ENCODE measurements around the gene NDUFB4.
"Not testable (repeated sequence)": the region's sequence is repeated elsewhere in the genome, so short reads cannot be mapped to it uniquely, and the experiment has no call there.

The NDUFB4 gene

DNA sequence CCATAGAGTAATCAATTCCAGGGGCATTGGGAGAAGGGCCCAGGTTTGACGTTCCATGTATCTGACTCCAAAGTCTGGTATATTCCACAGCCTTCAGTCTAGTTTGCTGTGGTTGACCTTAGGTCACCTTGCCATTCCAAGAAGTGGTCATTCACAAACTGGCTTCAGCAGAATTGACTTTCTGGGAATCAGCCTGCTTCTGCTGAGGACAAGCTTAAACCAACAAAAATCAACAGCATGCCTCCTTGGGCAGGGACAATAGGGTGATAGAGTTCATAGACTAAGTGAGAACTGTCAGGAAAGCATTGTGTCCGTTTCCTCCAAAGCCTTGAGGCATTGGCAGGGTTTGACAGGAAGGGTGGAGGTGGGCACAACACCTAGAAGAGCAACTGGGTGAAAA, 24.1 kb upstream of the NDUFB4 start:
- DNase-seq = no peak

DNA sequence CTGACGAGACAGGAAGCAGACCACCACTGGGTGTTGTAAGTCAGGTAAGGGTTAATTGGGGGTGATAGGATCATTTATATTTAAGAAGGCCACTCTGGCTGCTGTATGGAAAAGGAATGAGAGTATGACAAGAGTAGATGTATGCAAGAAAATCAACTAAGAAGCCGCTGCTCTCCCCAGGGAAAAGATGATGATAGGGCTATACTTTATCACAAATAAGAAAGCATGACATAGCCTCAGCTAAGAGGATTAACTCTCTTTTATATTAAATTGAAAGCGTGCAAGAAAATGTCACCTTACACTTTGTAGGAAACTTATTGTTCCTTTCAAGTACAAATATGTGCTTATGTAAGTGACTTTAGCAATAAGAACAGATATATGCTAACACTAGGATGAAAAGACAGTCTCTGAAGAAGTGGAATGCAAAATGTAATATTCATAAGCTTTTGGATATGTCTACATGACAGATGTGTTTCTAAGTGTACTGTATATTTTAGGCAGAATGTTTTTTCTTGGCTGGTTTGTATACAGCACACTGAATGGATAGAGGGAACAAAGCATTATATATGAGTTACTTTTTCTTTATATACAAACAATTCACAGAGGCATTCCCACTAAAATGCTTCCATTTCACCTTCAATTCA, 8.7 kb upstream of the NDUFB4 start:
- no peak for DNase-seq

GRCh38 chr3:120595788-120596115, 384 bp upstream of the NDUFB4 start:
- DNase-seq = no peak

DNA sequence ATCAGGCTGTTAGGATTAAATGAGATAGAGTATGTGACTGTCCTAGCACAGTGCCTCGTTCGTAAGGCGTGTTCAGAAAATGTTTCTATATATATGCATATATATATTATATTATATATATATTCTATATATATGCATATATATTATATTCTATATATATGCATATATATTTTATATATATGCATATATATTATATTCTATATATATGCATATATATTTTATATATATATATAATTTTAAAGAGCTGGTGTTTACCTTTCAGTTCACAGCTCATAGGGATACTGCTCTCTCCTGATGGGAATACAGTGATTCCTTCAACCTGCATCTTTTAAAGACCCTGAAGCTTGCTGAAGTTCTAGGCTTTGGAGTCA, 702 bp downstream of the NDUFB4 start:
- DNase-seq = no peak

DNA sequence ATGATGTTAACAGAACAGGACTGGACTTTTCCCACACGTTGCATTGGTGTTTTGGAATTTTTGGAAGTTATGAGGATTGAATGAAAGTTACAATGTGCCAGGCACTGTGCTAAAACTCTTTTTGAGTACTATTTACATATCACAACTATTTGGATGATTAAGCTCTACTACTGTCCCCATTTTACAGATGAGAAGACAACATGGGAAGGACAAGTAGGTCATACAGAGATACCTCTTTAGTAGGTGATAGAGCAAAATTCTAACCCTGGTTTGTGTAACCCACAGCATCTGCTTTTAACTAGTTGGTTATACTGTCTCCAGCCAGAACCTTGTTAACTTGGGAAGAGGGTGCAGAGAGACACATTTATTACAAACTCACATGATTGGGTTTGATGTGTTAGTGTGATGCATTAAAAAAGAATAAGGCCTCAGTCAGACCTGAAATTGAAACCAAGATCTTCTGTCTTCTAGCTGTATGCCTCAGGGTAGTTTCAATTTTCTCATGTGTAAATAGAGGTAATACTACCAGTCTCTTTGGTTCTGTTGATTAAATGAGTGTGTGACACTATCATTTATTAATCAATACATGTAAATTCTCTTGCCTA, 1.4 kb downstream of the NDUFB4 start:
- DNase-seq = no peak

GRCh38 chr3:120599211-120599610, 3.1 kb downstream of the NDUFB4 start:
- DNase-seq = no peak

GRCh38 chr3:120601554-120601953, 5.4 kb downstream of the NDUFB4 start:
- no peak for DNase-seq

DNA sequence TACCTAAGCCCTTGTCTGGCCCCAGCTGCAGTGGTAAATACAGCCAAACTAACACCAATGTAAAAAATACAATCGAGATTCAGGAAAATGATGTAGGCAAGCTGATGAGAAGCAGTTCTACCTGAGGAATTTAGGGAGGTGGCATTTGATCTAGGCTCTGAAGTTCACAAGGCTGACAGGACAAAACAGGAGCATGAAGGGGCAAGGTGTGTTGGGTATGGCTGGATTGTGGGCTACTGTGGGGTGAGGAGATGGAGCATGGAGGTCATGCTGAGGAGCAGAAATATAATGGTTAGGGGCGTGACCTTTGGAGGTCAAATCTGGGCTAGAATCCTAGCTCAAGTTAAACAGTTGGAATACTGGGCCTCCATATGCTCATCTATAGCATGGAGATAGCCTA, 6.5 kb downstream of the NDUFB4 start:
- no peak for DNase-seq

DNA sequence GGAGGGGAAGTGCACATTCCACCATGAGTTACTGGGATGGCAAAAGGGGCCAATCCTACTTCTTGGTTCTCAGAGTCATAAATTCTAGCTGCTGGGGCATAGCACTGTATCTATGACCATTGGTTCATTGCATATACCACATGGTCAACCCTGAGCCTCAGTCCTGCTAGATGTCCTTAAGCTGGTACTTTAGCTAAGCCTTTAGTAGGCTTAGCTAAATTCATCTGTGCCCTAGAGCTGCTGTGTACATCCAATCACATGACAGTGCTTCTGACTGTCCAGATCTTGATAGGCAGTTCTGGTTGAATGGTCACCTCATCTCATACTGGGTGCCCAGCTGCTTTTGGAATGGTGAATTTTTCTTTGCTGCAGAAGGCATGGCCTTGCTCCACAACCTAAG, 8.2 kb downstream of the NDUFB4 start:
- no peak for DNase-seq

- DNase-seq = no peak
Measured at GRCh38 chr3:120604784-120605183, 8.6 kb downstream of the NDUFB4 start.

GRCh38 chr3:120608506-120608905, 12.4 kb downstream of the NDUFB4 start:
- no peak for DNase-seq

- no peak for DNase-seq
Measured at GRCh38 chr3:120614765-120615164, 18.6 kb downstream of the NDUFB4 start.

DNA sequence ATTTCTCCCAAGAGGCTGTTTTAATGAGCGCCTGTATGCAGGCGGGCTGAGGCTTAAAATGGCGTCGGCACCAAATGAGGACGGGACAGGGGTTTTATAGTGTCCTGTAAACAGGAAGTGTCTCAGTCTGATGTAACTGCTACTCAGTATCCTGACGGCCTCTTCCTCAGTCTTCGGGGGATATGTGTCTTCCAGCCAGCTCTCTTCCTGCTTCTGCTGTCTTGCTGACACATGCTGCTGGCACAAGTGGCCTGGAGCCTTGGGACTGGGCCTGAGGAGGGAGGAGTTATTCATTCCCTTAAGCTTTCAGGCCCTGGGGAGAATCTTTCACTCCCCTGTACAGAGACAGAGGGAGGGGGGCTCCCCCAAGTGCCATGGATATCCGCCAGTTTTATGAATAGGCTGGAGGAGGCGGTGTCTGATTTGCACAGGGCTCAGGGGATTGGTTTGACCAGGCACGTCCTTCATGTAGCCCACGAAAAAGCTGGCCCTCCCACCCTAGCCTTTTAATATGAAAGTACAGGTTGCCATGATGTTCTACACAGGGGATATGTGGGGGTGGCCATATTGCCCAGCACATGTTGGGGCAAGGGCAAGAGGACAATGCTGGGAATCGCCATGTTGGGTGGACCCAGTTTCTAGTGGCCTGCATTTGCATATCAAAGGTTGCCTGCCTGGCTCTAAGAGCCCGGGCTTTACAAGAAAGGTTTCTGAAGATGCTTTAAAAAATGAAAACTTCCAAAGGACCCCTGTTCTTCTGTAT, 19.9 kb downstream of the NDUFB4 start:
- DNase-seq = no peak

DNA sequence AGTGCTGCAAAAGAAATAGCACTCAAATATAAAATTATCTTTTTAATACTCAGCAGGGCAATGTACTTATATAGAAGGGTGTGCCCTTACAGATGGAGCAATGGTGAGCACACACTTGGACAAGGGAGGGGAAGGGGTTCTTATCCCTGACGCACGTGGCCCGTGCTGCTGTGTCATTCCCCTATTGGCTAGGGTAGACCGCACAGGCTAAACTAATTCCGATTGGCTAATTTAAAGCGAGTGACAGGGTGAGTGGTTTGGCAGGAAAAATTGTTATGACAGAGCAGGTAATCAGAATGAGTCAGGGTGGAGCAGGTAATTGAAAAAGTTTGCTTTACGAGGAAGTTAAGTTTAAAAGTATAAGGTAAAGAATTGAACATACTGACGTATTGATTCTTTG, 20.6 kb downstream of the NDUFB4 start:
- not testable (repeated sequence) for DNase-seq

- DNase-seq = no peak
Measured at GRCh38 chr3:120622457-120622856, 26.3 kb downstream of the NDUFB4 start.

GRCh38 chr3:120622870-120623726, 27.0 kb downstream of the NDUFB4 start:
- no peak for DNase-seq

DNA sequence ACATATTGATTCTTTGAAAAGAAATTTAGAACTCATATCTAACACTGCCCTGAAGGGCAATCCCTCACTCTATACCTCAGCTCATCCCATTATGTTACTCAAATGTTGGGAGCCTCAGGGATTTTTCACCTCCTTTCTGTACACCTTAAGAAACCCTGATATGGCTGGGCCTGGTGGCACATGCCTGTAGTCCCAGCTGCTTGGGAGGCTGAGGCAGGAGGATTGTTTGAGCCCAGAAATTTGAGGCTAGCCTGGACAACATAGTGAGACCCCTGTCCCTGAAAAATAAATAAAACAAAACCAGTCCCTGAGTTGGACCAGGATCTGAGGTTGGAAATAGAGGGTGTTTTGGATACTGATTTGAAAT, 27.6 kb downstream of the NDUFB4 start:
- no peak for DNase-seq

- no peak for DNase-seq
Measured at GRCh38 chr3:120625159-120625586, 29.0 kb downstream of the NDUFB4 start.

- no peak for DNase-seq
Measured at GRCh38 chr3:120634539-120634938, 38.4 kb downstream of the NDUFB4 start.

GRCh38 chr3:120636795-120637401, 40.8 kb downstream of the NDUFB4 start:
- no peak for DNase-seq

- DNase-seq = no peak
Measured at GRCh38 chr3:120637851-120638559, 41.9 kb downstream of the NDUFB4 start.

DNA sequence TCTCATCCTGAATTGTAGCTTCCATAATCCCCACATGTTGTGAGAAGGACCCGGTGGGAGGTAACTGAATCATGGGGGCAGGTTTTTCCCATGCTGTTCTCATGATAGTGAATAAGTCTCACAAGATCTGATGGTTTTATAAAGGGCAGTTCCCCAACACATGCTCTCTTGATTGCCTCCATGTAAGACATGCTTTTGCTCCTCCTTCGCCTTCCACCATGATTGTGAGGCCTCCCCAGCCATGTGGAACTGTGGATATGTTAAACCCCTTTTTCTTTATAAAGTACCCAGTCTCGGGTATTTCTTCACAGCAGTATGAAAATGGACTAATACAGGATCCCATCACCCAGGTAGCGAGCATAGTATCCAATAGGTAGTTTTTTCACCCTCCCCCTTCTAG, 42.7 kb downstream of the NDUFB4 start:
- not testable (repeated sequence) for DNase-seq
